ENCODE measurements around the gene PLEKHA7. TPM values are rescaled to one million over a fixed set of nuclear protein-coding genes. Genes with fewer than 3 reads are reported as not detected.
A peak's percentile ranks its signal among the peaks of the same experiment; 100 is the strongest.

Gene PLEKHA7
- total RNA-seq, 1 experiment from 2014 or later: 18.4 TPM

- DNase-seq (peak; percentile 71), ATAC-seq (peak; percentile 55)
- ChIA-PET CTCF (no interaction called here), POLR2A (ENCODE audit: unreplicated experiment) (interaction anchor here (0.5 kb wide), 1 partner anchor 19 kb away, joined by 11 read pairs; no protein-coding TSS in a partner anchor)
- Histone ChIP-seq H3K79me2 (ENCODE audit: low read length) (peaks cover 45% of the 10 kb centered on the region), H3K27me3 (ENCODE audit: low read length) (no peaks in the 10 kb centered on the region), H3K4me1 (ENCODE audit: insufficient read depth, low read length) (peaks cover 39% of the 10 kb centered on the region), H4K20me1 (ENCODE audit: low read length) (no peaks in the 10 kb centered on the region), H3K4me2 (ENCODE audit: low read length) (peak overlapping the region; percentile 74), H3K9me2 (replicated peaks; ENCODE audit: low read length) (no peaks in the 10 kb centered on the region), H3F3A (ENCODE audit: low read length, unreplicated experiment) (peaks cover 4% of the 10 kb centered on the region), H3K9me3 (ENCODE audit: low read length) (no peaks in the 10 kb centered on the region), H2AFZ (ENCODE audit: low read length) (no peak overlapping the region), H3K9ac (ENCODE audit: low read length) (peak overlapping the region; percentile 37; the same call in 1 of the 2 replicates), H3K27ac (ENCODE audit: low read length) (peak overlapping the region; percentile 88), H3K4me3 (ENCODE audit: low read length) (peak overlapping the region; percentile 33; the same call in 1 of the 2 replicates), H3K36me3 (ENCODE audit: low read depth, low read length) (no peaks in the 10 kb centered on the region)
- no TSS peak for BruUV-seq (replicated peaks)
- TF ChIP-seq EZH2 (IDR thresholded peaks at IDR 0.05; ENCODE audit: low read length, unreplicated experiment) (no peak), EZH2phosphoT487 (IDR thresholded peaks at IDR 0.05; ENCODE audit: borderline replicate concordance, low read length) (no peak), CTCF (conservative IDR thresholded peaks at IDR 0.05; ENCODE audit: low read depth, low read length) (no peak)
- intact Hi-C loops (cut with micrococcal nuclease): loop anchor here (1.0 kb wide), 1 partner anchor 35 kb away; no protein-coding TSS in a partner anchor
Measured at GRCh38 chr11:16917941-16918340, 96.3 kb downstream of the PLEKHA7 start.

GRCh38 chr11:16912692-16913111, 101.5 kb downstream of the PLEKHA7 start:
- H3K79me2 ChIP-seq (ENCODE audit: low read length): peaks cover 20% of the 10 kb centered on the region; the same call in 1 of the 2 replicates
- no peak overlapping the region for H3K4me3 ChIP-seq (ENCODE audit: low read length)
- peaks cover 21% of the 10 kb centered on the region for H3K4me1 ChIP-seq (ENCODE audit: insufficient read depth, low read length)
- BruUV-seq (replicated peaks): no TSS peak
- no peaks in the 10 kb centered on the region for H3F3A ChIP-seq (ENCODE audit: low read length, unreplicated experiment)
- no peak overlapping the region for H2AFZ ChIP-seq (ENCODE audit: low read length)
- no peak overlapping the region for H3K9ac ChIP-seq (ENCODE audit: low read length)
- no peak overlapping the region for H3K4me2 ChIP-seq (ENCODE audit: low read length)
- no peaks in the 10 kb centered on the region for H3K27me3 ChIP-seq (ENCODE audit: low read length)
- no peak overlapping the region for H3K27ac ChIP-seq (ENCODE audit: low read length)
- no peaks in the 10 kb centered on the region for H3K9me2 ChIP-seq (replicated peaks; ENCODE audit: low read length)
- no peaks in the 10 kb centered on the region for H3K9me3 ChIP-seq (ENCODE audit: low read length)
- ChIA-PET CTCF (interaction anchor here (0.5 kb wide), 1 partner anchor 93 kb away, joined by 3 read pairs; no protein-coding TSS in a partner anchor), POLR2A (ENCODE audit: unreplicated experiment) (no interaction called here)
- ATAC-seq (peak; percentile 43; the same call in 1 of the 2 replicates), DNase-seq (peak; percentile 62)
- no peaks in the 10 kb centered on the region for H4K20me1 ChIP-seq (ENCODE audit: low read length)
- H3K36me3 ChIP-seq (ENCODE audit: low read depth, low read length): no peaks in the 10 kb centered on the region
- TF ChIP-seq CTCF (conservative IDR thresholded peaks at IDR 0.05; ENCODE audit: low read depth, low read length) (no peak), EZH2 (IDR thresholded peaks at IDR 0.05; ENCODE audit: low read length, unreplicated experiment) (no peak), EZH2phosphoT487 (IDR thresholded peaks at IDR 0.05; ENCODE audit: borderline replicate concordance, low read length) (no peak)
- intact Hi-C loops (cut with micrococcal nuclease): no loop called here

- H3K79me2 ChIP-seq (ENCODE audit: low read length): peaks cover 10% of the 10 kb centered on the region; the same call in 1 of the 2 replicates
- no peaks in the 10 kb centered on the region for H3F3A ChIP-seq (ENCODE audit: low read length, unreplicated experiment)
- H3K4me3 ChIP-seq (ENCODE audit: low read length): no peak overlapping the region
- no peaks in the 10 kb centered on the region for H3K9me3 ChIP-seq (ENCODE audit: low read length)
- no peaks in the 10 kb centered on the region for H4K20me1 ChIP-seq (ENCODE audit: low read length)
- DNase-seq (no peak), ATAC-seq (no peak)
- H2AFZ ChIP-seq (ENCODE audit: low read length): no peak overlapping the region
- no peaks in the 10 kb centered on the region for H3K9me2 ChIP-seq (replicated peaks; ENCODE audit: low read length)
- ChIA-PET POLR2A (ENCODE audit: unreplicated experiment) (no interaction called here), CTCF (no interaction called here)
- peaks cover 16% of the 10 kb centered on the region for H3K4me1 ChIP-seq (ENCODE audit: insufficient read depth, low read length)
- no TSS peak for BruUV-seq (replicated peaks)
- no peaks in the 10 kb centered on the region for H3K27me3 ChIP-seq (ENCODE audit: low read length)
- H3K4me2 ChIP-seq (ENCODE audit: low read length): no peak overlapping the region
- no peak overlapping the region for H3K27ac ChIP-seq (ENCODE audit: low read length)
- H3K36me3 ChIP-seq (ENCODE audit: low read depth, low read length): no peaks in the 10 kb centered on the region
- no peak for TF ChIP-seq EZH2phosphoT487 (IDR thresholded peaks at IDR 0.05; ENCODE audit: borderline replicate concordance, low read length)
- no peak for TF ChIP-seq EZH2 (IDR thresholded peaks at IDR 0.05; ENCODE audit: low read length, unreplicated experiment)
- TF ChIP-seq CTCF (conservative IDR thresholded peaks at IDR 0.05; ENCODE audit: low read depth, low read length): no peak
- H3K9ac ChIP-seq (ENCODE audit: low read length): no peak overlapping the region
- intact Hi-C loops (cut with micrococcal nuclease): no loop called here
Measured at GRCh38 chr11:16911658-16912057, 102.6 kb downstream of the PLEKHA7 start.

Measured in PC-3 (cell line).